IPS-18a (cell line): Measurements from ENCODE around the gene ICAM1.

Experiments
- H3K27ac ChIP-seq: one replicate; pipeline ENCODE4 v1.5.1; 2013; ENCODE audit warnings: low read length
- H3K27me3 ChIP-seq: one replicate; pipeline ENCODE4 v1.6.1; 2013; ENCODE audit warnings: mild to moderate bottlenecking, low read length; ENCODE audit not compliant: control insufficient read depth, insufficient read depth
- H3K36me3 ChIP-seq: one replicate; pipeline ENCODE4 v1.6.1; 2013; ENCODE audit warnings: low read depth, low read length; ENCODE audit not compliant: control insufficient read depth
- H3K4me1 ChIP-seq: one replicate; pipeline ENCODE4 v1.6.1; 2013; ENCODE audit warnings: low read depth, low read length; ENCODE audit not compliant: control insufficient read depth
- H3K4me3 ChIP-seq: one replicate; pipeline ENCODE4 v1.5.1; 2013; ENCODE audit warnings: low read length
- H3K9ac ChIP-seq: one replicate; pipeline ENCODE4 v1.6.1; 2013; ENCODE audit warnings: mild to moderate bottlenecking, low read length, moderate library complexity
- H3K9me3 ChIP-seq: one replicate; pipeline ENCODE4 v1.6.1; 2013; ENCODE audit warnings: low read depth, low read length; ENCODE audit not compliant: control insufficient read depth

ICAM1 gene

DNA sequence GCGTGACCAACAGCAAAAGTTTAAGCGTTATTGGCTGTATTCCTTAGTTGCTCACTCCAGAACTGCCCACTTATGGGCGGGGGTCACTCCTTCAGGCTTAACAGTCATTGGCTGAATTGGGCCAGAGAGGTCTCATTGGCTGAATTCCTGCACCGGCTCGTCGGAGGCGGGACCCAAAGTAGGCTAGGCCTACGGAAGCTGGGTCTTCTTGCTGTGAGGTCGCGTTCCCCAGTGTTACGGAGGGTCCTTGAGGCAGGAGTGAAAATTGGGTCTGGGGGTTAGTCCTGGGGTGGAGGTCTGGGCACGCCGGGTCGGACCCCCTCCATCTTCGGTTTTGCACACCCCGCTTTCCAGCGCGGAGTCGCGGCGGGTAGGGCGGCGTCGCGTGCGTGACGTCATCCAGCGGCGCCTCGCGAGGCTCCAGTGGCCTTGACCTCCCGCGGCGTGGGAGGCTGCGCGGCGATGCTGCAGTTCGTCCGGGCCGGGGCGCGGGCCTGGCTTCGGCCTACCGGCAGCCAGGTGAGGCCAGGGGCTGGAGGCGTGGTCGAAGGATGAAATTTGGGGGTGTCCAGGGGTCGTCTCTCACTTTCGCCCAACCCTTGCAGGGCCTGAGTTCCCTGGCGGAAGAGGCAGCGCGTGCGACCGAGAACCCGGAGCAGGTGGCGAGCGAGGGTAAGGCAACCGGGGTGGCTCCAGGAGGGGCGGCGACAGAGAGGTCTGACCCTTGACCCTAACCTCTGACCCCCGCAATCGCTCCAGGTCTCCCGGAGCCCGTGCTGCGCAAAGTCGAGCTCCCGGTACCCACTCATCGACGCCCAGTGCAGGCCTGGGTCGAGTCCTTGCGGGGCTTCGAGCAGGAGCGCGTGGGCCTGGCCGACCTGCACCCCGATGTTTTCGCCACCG, 18.9 kb upstream of the ICAM1 start, which contains the start of gene MRPL4:
Gene MRPL4 (plus strand): TSS at position 423 of the 903 bp plus-strand sequence. CDS start 40 bp downstream, at position 463.
- Histone ChIP-seq H3K27me3 (no peaks in the 10 kb centered on the region), H3K9me3 (no peaks in the 10 kb centered on the region), H3K9ac (peak within 1 kb of the TSS; percentile 83), H3K27ac (peak within 1 kb of the TSS; percentile 87), H3K36me3 (peaks cover 13% of the 10 kb centered on the region), H3K4me1 (peaks cover 3% of the 10 kb centered on the region), H3K4me3 (peak within 1 kb of the TSS; percentile 99)

DNA sequence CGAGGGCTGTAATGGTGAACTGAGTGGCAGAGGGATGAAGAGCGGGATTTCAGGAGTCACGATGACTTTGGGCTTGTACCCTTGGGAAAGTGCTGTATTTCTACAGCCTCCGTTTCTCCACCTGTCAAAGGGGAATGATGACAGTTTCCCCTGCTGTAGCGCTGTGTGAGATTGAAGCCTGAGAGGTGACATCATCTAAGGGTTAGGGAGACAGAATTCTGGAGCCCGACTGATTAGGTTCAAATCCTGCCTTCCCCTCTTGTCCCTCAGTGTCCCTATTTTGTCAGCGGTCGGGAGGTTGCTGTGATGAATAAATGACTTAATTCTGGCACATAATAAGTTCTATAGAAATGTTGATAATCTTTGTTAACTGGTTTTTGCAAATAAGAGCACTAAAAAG, 18.2 kb upstream of the ICAM1 start:
- Histone ChIP-seq H3K9ac (peak overlapping the region; percentile 83), H3K9me3 (no peaks in the 10 kb centered on the region), H3K27ac (no peak overlapping the region), H3K36me3 (peaks cover 17% of the 10 kb centered on the region), H3K4me3 (peak overlapping the region; percentile 99), H3K27me3 (no peaks in the 10 kb centered on the region), H3K4me1 (peaks cover 3% of the 10 kb centered on the region)

DNA sequence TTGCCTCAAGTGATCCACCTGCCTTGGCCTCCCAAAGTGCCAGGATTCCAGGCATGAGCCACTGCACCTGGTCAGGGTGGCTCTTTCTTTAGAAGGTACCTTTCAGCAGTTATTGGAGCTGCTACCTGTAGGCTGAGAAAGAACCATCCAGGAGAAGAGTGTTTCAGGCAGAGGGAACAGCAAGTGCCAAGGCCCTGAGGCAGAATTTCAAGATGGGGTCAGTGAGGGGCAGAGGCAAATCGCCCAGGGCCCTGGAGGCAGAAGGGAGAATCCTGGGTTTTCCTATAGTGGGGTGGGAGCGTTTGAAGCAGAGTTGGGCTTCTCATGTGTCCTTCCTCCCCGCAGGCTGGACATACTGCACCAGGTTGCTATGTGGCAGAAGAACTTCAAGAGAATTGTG, 16.7 kb upstream of the ICAM1 start:
- peaks cover 23% of the 10 kb centered on the region for H3K36me3 ChIP-seq

GRCh38 chr19:10255358-10255757, 15.6 kb upstream of the ICAM1 start:
- Histone ChIP-seq H3K27ac (no peak overlapping the region), H3K9me3 (no peaks in the 10 kb centered on the region), H3K36me3 (peaks cover 23% of the 10 kb centered on the region), H3K4me1 (peaks cover 3% of the 10 kb centered on the region), H3K27me3 (no peaks in the 10 kb centered on the region), H3K4me3 (no peak overlapping the region), H3K9ac (no peak overlapping the region)

More for the DNA sequence above, 16.7 kb upstream of the ICAM1 start:
- Histone ChIP-seq H3K27ac (no peak overlapping the region), H3K9ac (no peak overlapping the region), H3K27me3 (no peaks in the 10 kb centered on the region), H3K4me3 (no peak overlapping the region), H3K9me3 (no peaks in the 10 kb centered on the region), H3K4me1 (peaks cover 3% of the 10 kb centered on the region)

DNA sequence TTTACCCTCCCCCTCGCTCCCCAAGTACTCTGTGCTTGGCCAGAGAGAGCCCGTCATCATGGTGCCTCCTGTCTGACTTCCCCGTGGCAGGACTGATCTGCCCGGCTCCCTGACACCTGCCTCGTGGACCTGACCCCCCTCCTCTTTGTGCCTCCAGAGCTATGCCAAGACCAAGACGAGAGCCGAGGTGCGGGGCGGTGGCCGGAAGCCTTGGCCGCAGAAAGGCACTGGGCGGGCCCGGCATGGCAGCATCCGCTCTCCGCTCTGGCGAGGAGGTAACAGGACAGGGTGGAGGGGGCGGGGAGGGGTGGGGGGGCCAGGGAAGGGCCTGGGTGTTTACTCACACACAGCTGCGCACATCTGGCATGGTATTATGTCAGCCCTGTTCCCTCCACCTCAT, 14.4 kb upstream of the ICAM1 start:
- H3K36me3 ChIP-seq = peaks cover 23% of the 10 kb centered on the region
- no peak overlapping the region for H3K4me3 ChIP-seq
- H3K9me3 ChIP-seq = no peaks in the 10 kb centered on the region
- peaks cover 3% of the 10 kb centered on the region for H3K4me1 ChIP-seq
- no peaks in the 10 kb centered on the region for H3K27me3 ChIP-seq
- H3K9ac ChIP-seq = no peak overlapping the region
- no peak overlapping the region for H3K27ac ChIP-seq

- Histone ChIP-seq H3K4me3 (no peak overlapping the region), H3K4me1 (peaks cover 3% of the 10 kb centered on the region), H3K9me3 (no peaks in the 10 kb centered on the region), H3K27ac (no peak overlapping the region), H3K9ac (no peak overlapping the region), H3K36me3 (peaks cover 23% of the 10 kb centered on the region), H3K27me3 (no peaks in the 10 kb centered on the region)
Observed at GRCh38 chr19:10256970-10257615, 13.8 kb upstream of the ICAM1 start.

DNA sequence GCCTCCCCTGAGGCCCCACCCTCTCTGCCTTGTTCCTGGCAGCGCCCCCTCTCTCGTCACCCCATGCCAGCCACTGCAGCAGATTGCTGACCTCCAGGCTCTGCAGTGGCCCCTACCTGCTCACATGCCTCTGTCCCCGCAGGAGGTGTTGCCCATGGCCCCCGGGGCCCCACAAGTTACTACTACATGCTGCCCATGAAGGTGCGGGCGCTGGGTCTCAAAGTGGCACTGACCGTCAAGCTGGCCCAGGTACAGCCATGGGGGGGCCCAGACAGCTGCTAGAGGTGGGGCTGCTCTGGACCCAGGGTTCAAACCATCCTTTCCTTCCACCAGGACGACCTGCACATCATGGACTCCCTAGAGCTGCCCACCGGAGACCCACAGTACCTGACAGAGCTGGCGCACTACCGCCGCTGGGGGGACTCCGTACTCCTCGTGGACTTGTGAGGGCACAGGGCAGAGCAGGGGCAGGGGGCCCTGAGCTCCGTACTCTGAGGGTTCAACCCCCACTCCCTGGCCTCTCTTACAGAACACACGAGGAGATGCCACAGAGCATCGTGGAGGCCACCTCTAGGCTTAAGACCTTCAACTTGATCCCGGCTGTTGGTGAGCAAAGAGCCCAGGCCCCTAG, 12.7 kb upstream of the ICAM1 start:
- Histone ChIP-seq H3K27me3 (no peaks in the 10 kb centered on the region), H3K27ac (no peak overlapping the region), H3K4me3 (no peak overlapping the region), H3K9ac (no peak overlapping the region), H3K4me1 (no peaks in the 10 kb centered on the region), H3K9me3 (no peaks in the 10 kb centered on the region), H3K36me3 (peaks cover 23% of the 10 kb centered on the region)

DNA sequence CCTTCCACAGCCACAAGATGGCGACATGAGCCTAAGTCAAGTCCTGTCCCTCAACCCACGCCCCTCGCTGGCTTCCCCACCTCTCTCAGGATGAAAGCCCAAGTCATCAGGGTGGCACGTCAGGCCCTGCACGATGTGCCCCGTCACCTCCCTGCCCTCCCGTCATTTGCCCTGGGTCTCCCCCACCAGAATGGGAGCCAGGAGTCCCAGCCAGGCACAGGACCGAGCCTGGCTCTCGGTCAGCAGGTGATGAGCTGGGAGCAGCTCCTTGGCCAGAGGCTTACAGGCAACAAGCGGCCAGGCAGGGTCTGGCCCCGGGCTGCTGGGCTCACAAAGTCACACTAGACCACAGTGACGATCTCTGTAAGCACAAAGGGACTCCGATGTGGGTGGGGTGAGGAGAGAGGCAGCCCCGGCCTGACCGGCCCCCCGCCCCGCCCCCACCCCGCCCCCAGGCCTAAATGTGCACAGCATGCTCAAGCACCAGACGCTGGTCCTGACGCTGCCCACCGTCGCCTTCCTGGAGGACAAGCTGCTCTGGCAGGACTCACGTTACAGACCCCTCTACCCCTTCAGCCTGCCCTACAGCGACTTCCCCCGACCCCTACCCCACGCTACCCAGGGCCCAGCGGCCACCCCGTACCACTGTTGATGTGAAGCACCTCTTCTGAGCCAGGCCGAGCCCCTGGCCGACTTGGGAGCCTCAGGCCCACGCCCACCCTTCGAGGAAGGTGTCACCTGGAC, 11.6 kb upstream of the ICAM1 start:
- Histone ChIP-seq H3K4me3 (no peak overlapping the region), H3K9ac (no peak overlapping the region), H3K27me3 (no peaks in the 10 kb centered on the region), H3K36me3 (peaks cover 20% of the 10 kb centered on the region), H3K27ac (no peak overlapping the region), H3K4me1 (no peaks in the 10 kb centered on the region), H3K9me3 (no peaks in the 10 kb centered on the region)

DNA sequence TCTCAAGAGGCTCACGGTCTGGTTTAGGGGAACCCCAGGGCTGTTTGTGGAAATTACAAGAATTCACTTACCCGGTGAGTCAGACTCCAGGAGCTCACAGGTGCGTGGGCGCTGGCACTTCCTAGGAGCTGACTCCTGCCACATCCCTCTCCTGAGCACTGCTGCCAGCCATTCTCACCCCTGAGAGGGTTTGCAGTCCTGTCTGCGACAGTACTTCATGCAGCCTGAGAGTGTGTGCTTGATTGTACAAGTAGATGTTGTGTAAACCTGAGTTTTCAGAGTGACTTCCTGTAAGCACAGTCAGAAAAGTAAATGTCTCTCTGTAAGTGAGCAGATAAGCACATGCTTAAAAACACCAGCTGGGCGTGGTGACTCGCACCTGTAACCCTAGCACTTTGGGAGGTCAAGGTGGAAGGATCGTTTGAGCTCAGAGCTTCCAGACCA, 10.8 kb upstream of the ICAM1 start:
- Histone ChIP-seq H3K27me3 (no peaks in the 10 kb centered on the region), H3K9ac (no peak overlapping the region), H3K4me1 (no peaks in the 10 kb centered on the region), H3K4me3 (no peak overlapping the region), H3K9me3 (no peaks in the 10 kb centered on the region), H3K27ac (no peak overlapping the region), H3K36me3 (peaks cover 16% of the 10 kb centered on the region)

DNA sequence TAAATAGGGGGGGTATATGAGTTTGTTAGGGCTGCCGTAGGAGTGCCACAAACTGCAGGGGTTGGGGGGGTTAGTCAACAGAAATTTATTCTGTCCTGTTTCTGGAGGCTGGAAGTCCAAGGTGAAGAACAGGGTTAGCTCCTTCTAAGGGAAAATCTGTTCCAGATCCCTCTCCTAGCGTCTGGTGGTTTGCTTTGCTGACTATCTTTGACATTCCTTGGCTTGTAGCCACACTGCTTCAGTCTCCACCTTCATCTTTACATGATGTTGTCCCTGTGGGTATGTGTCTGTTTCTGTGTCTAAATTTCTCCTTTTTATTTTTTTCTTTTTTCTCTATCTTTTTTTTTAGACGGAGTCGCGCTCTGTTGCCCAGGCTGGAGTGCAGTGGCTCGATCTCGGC, 8.1 kb upstream of the ICAM1 start:
- Histone ChIP-seq H3K27me3 (no peaks in the 10 kb centered on the region), H3K36me3 (peaks cover 5% of the 10 kb centered on the region), H3K9ac (no peak overlapping the region), H3K4me3 (no peak overlapping the region), H3K9me3 (no peaks in the 10 kb centered on the region), H3K27ac (no peak overlapping the region), H3K4me1 (no peaks in the 10 kb centered on the region)

DNA sequence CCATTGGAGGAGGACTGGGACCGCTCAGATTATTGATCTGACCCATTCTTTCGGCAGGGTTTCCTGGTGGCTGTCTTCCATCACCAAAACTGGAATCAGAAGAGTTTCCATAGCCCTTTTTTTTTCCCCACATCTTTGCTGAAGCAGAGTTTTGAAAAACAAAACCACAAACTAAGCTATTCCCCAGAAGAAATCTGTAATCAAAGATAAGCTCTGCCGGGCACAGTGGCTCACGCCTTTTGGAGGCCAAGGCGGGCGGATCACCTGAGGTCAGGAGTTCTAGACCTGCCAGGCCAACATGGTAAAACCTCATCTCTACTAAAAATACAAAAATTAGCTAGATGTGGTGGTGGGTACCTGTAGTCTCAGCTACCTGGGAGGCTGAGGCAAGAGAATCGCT, 4.2 kb upstream of the ICAM1 start:
- Histone ChIP-seq H3K27ac (no peak overlapping the region), H3K27me3 (peaks cover 29% of the 10 kb centered on the region), H3K4me1 (peaks cover 2% of the 10 kb centered on the region), H3K9me3 (no peaks in the 10 kb centered on the region), H3K36me3 (no peaks in the 10 kb centered on the region), H3K4me3 (no peak overlapping the region), H3K9ac (no peak overlapping the region)
